LNCaP clone FGC (cell line): Measurements from ENCODE around the gene LY6G6F.

ENCODE experiments used
- DNase-seq: peaks from one replicate; pipeline ENCODE4 v3.0.0-alpha.2; 2011; ENCODE audit warnings: low read depth
- H3K4me3 ChIP-seq: 2 replicates; pipeline ENCODE4 v1.5.1; 2011; ENCODE audit warnings: mild to moderate bottlenecking, low read depth, low read length, control low read depth
- CTCF ChIP-seq: IDR thresholded peaks from 2 replicates; pipeline ENCODE4 v1.5.1; 2012; ENCODE audit warnings: mild to moderate bottlenecking; ENCODE audit not compliant: control insufficient read depth, insufficient read depth; ENCODE audit errors: extremely low read depth

LY6G6F gene

GRCh38 chr6:31727034-31727716, 20.5 kb downstream of the LY6G6F start:
- DNase-seq: no peak
- no peak for TF ChIP-seq CTCF
- no peak overlapping the region for H3K4me3 ChIP-seq

- no peak for DNase-seq
- H3K4me3 ChIP-seq: no peak overlapping the region; the same call in 1 of the 2 replicates
- no peak for TF ChIP-seq CTCF
Measured at GRCh38 chr6:31727717-31728671, 21.3 kb downstream of the LY6G6F start.

- no peak for DNase-seq
- peak within 1 kb of the TSS; percentile 85 for H3K4me3 ChIP-seq
- no peak for TF ChIP-seq CTCF
Measured at GRCh38 chr6:31728767-31729514, 22.3 kb downstream of the LY6G6F start, which contains the start of gene DDAH2. TSS of gene DDAH2 (minus strand) at chr6:31729299. CDS start at chr6:31729161, 138 bp downstream.

GRCh38 chr6:31729515-31729978, 22.9 kb downstream of the LY6G6F start:
- TF ChIP-seq CTCF: peak; percentile 69
- H3K4me3 ChIP-seq: peak overlapping the region; percentile 85
- peak; percentile 58 for DNase-seq

GRCh38 chr6:31729979-31730630, 23.4 kb downstream of the LY6G6F start:
- DNase-seq: no peak
- peak overlapping the region; percentile 85 for H3K4me3 ChIP-seq
- TF ChIP-seq CTCF: 0 out of 2 replicates have a peak, but pooled peaks have one; percentile 6

- TF ChIP-seq CTCF: no peak
- no peak for DNase-seq
- H3K4me3 ChIP-seq: no peak overlapping the region
Measured at GRCh38 chr6:31730631-31731086, 24.0 kb downstream of the LY6G6F start.
